WTC11 (cell line): Measurements from ENCODE around the gene EYA2. TPM values are rescaled to one million over a fixed set of nuclear protein-coding genes. Genes with fewer than 3 reads are reported as not detected.

Experiments used
- ATAC-seq: fragments of 200-7000 bp; cut with Tn5 transposase; 2 replicates; pipeline ENCODE4 v1.10.0; 2021; ENCODE audit warnings: mild to moderate bottlenecking, moderate library complexity
- CTCF ChIA-PET: fragments of 300-600 bp; sonication (Branson Sonifier 250); formaldehyde crosslinking; loops from one replicate; lab custom pipeline; 2021; ENCODE audit warnings: antibody characterized with exemption; lab: Charles Lee
- POLR2A ChIA-PET: fragments of 350-600 bp; sonication (Branson Sonifier 250); formaldehyde crosslinking; loops from one replicate; lab custom pipeline; 2021; ENCODE audit warnings: antibody characterized with exemption; lab: Charles Lee
- DNase-seq: peaks from one replicate; pipeline ENCODE4 v3.0.0; 2021; ENCODE audit warnings: low spot score
- H3K27ac Mint-ChIP-seq: 2 replicates; pipeline ENCODE4 v1.8.0; 2021; ENCODE audit warnings: mixed read lengths
- H3K27me3 Mint-ChIP-seq: 2 replicates; pipeline ENCODE4 v1.8.0; 2021; ENCODE audit warnings: low read depth, mild to moderate bottlenecking, moderate library complexity, mixed read lengths
- H3K36me3 Mint-ChIP-seq: 2 replicates; pipeline ENCODE4 v1.8.0; 2021; ENCODE audit warnings: mixed read lengths
- H3K4me1 Mint-ChIP-seq: 2 replicates; pipeline ENCODE4 v1.8.0; 2022; ENCODE audit warnings: mixed read lengths
- H3K4me3 Mint-ChIP-seq: 2 replicates; pipeline ENCODE4 v1.8.0; 2021; ENCODE audit warnings: mild to moderate bottlenecking, moderate library complexity, mixed read lengths
- H3K9me3 Mint-ChIP-seq: 2 replicates; pipeline ENCODE4 v1.8.0; 2021; ENCODE audit warnings: mixed read lengths
- CREB1 ChIP-seq: sonication (generic); formaldehyde crosslinking; IDR thresholded peaks from 2 replicates; pipeline ENCODE4 v1.8.0; 2023; ENCODE audit warnings: mild to moderate bottlenecking, missing genetic modification reagents
- ELF4 ChIP-seq: sonication (generic); formaldehyde crosslinking; IDR thresholded peaks from 2 replicates; pipeline ENCODE4 v1.8.1; 2022; ENCODE audit warnings: low read depth, mild to moderate bottlenecking, moderate library complexity, missing genetic modification reagents
- FOXK1 ChIP-seq: sonication (generic); formaldehyde crosslinking; IDR thresholded peaks from 2 replicates; pipeline ENCODE4 v1.8.0; 2022; ENCODE audit warnings: mild to moderate bottlenecking, moderate library complexity, missing genetic modification reagents
- GTF2I ChIP-seq: fragments of 250-450 bp; sonication (Bioruptor Pico); conservative IDR thresholded peaks from 2 replicates; pipeline ENCODE4 v1.4.0; 2021; ENCODE audit warnings: mild to moderate bottlenecking
- JAZF1 ChIP-seq: fragments of 250-450 bp; sonication (Bioruptor Pico); IDR thresholded peaks from 2 replicates; pipeline ENCODE4 v1.9.0; 2021; ENCODE audit warnings: moderate library complexity, mild to moderate bottlenecking, inconsistent platforms
- JUN ChIP-seq: sonication (generic); formaldehyde crosslinking; IDR thresholded peaks from 2 replicates; pipeline ENCODE4 v1.8.0; 2023; ENCODE audit warnings: mild to moderate bottlenecking, missing genetic modification reagents
- KAT7 ChIP-seq: sonication (generic); formaldehyde crosslinking; IDR thresholded peaks from 2 replicates; pipeline ENCODE4 v1.8.1; 2023; ENCODE audit warnings: missing genetic modification reagents, mild to moderate bottlenecking, borderline replicate concordance
- NFATC4 ChIP-seq: fragments of 250-450 bp; sonication (Bioruptor Pico); IDR thresholded peaks from 2 replicates; pipeline ENCODE4 v1.9.0; 2021; ENCODE audit warnings: mild to moderate bottlenecking
- NFYB ChIP-seq: sonication (generic); formaldehyde crosslinking; conservative IDR thresholded peaks from 2 replicates; pipeline ENCODE4 v1.8.0; 2022; ENCODE audit warnings: low read depth, missing genetic modification reagents
- OVOL2 ChIP-seq: fragments of 250-450 bp; sonication (Bioruptor Pico); IDR thresholded peaks from 2 replicates; pipeline ENCODE4 v1.9.0; 2021; ENCODE audit warnings: mild to moderate bottlenecking, borderline replicate concordance
- SOX15 ChIP-seq: fragments of 250-450 bp; sonication (Bioruptor Pico); IDR thresholded peaks from 2 replicates; pipeline ENCODE4 v1.9.0; 2021; ENCODE audit warnings: mild to moderate bottlenecking
- ZBTB21 ChIP-seq: sonication (generic); formaldehyde crosslinking; IDR thresholded peaks from 2 replicates; pipeline ENCODE4 v1.8.1; 2023; ENCODE audit warnings: mild to moderate bottlenecking, missing genetic modification reagents, borderline replicate concordance
- ZNF121 ChIP-seq: sonication (generic); formaldehyde crosslinking; IDR thresholded peaks from 2 replicates; pipeline ENCODE4 v1.8.0; 2023; ENCODE audit warnings: missing genetic modification reagents
- ZNF219 ChIP-seq: sonication (generic); formaldehyde crosslinking; IDR thresholded peaks from 2 replicates; pipeline ENCODE4 v1.8.0; 2023; ENCODE audit warnings: missing genetic modification reagents, mild to moderate bottlenecking, borderline replicate concordance
- ZNF232 ChIP-seq: sonication (generic); formaldehyde crosslinking; IDR thresholded peaks from 2 replicates; pipeline ENCODE4 v1.8.0; 2022; ENCODE audit warnings: mild to moderate bottlenecking, missing genetic modification reagents
- ZNF671 ChIP-seq: fragments of 250-450 bp; sonication (Bioruptor Pico); IDR thresholded peaks from 2 replicates; pipeline ENCODE4 v1.8.0; 2021; ENCODE audit warnings: mild to moderate bottlenecking
- total RNA-seq: library from RNA; stranded (reverse); gene quantifications from 3 replicates; pipeline ENCODE4 v1.2.3, GENCODE V29; 2021
- TF ChIP-seq, protein P1 (sequence below): sonication (generic); formaldehyde crosslinking; IDR thresholded peaks from 2 replicates; pipeline ENCODE4 v1.8.0; 2022; ENCODE audit warnings: mild to moderate bottlenecking, missing genetic modification reagents
- TF ChIP-seq, protein P2 (sequence below): sonication (generic); formaldehyde crosslinking; IDR thresholded peaks from 2 replicates; pipeline ENCODE4 v1.8.1; 2022; ENCODE audit warnings: low read depth, missing genetic modification reagents, borderline replicate concordance
- TF ChIP-seq, protein P3 (sequence below): fragments of 200-600 bp; IDR thresholded peaks from 2 replicates; pipeline ENCODE4 v1.8.0; 2022; ENCODE audit warnings: antibody characterized with exemption
- TF ChIP-seq, protein P4 (sequence below): sonication (generic); formaldehyde crosslinking; IDR thresholded peaks from 2 replicates; pipeline ENCODE4 v1.8.1; 2022; ENCODE audit warnings: low read depth, mild to moderate bottlenecking, moderate library complexity, missing genetic modification reagents, borderline replicate concordance
- TF ChIP-seq, protein P5 (sequence below): sonication (generic); formaldehyde crosslinking; conservative IDR thresholded peaks from 2 replicates; pipeline ENCODE4 v1.8.1; 2023; ENCODE audit warnings: mild to moderate bottlenecking, low read depth, missing genetic modification reagents, moderate library complexity
- TF ChIP-seq, protein P6 (sequence below): sonication (generic); formaldehyde crosslinking; IDR thresholded peaks from 2 replicates; pipeline ENCODE4 v1.8.0; 2023; ENCODE audit warnings: mild to moderate bottlenecking, missing genetic modification reagents

Gene EYA2
- total RNA-seq, 1 experiment from 2014 or later = 1.5 TPM

DNA sequence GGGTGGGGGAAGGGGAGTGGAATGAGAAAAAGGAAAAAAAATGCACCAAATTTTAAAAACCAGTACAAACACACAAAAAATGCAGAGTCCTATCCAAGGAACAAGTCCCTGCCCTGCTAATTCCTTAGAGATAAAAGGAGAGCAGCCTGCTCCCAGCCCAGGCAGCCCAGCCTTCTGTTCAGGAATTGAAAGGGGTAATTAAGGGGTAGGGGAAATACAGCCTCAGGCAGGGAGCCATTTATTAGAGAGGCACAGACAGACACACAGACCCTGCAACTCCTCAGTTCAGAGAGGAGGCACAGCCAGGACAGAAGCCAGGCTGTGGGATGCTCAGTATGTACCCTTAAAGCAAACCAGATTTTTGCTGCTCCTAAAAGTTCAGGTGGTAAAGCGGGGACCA is 137.2 kb downstream of the EYA2 start (continued):
- TF ChIP-seq, protein P1, sequence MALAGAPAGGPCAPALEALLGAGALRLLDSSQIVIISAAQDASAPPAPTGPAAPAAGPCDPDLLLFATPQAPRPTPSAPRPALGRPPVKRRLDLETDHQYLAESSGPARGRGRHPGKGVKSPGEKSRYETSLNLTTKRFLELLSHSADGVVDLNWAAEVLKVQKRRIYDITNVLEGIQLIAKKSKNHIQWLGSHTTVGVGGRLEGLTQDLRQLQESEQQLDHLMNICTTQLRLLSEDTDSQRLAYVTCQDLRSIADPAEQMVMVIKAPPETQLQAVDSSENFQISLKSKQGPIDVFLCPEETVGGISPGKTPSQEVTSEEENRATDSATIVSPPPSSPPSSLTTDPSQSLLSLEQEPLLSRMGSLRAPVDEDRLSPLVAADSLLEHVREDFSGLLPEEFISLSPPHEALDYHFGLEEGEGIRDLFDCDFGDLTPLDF (CRISPR knock-in tag) = no peak
- TF ChIP-seq ZNF232 (CRISPR knock-in tag) (no peak), ELF4 (CRISPR knock-in tag) (no peak)
- TF ChIP-seq, protein P2, sequence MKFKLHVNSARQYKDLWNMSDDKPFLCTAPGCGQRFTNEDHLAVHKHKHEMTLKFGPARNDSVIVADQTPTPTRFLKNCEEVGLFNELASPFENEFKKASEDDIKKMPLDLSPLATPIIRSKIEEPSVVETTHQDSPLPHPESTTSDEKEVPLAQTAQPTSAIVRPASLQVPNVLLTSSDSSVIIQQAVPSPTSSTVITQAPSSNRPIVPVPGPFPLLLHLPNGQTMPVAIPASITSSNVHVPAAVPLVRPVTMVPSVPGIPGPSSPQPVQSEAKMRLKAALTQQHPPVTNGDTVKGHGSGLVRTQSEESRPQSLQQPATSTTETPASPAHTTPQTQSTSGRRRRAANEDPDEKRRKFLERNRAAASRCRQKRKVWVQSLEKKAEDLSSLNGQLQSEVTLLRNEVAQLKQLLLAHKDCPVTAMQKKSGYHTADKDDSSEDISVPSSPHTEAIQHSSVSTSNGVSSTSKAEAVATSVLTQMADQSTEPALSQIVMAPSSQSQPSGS (CRISPR knock-in tag) = no peak
- TF ChIP-seq, all 79 proteins: peak for 0

DNA sequence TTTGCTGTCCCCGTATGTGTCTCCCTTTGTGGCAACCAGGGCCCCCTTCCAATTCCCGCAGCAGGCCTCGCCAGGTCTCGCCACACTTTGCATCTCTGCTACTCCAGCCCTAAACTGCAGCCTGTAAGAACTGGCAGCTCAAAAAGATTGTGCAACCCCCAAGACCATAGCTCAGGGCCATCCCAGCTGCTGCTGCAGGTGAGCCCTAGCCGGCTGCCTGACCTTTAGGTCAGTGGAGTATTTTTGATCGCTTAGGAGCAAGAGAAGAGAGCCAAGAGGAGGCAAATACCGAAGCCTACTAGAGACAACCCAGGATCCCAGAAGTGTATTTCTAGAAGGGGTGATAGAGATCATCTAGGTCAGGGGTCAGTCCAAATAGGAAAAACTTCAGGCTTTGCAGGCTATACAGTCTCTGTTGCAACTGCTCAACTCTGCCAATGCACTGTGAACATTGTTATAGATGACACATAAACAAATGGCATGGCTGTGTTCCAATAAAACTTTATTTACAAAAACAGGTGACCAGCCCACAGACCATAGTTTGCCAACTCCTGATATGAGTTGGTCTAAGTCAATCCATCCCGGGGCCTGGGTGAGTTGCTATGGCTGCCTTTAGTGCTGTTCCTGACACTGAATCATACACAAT is 138.4 kb downstream of the EYA2 start:
- Mint-ChIP-seq H3K4me1 (no peaks in the 10 kb centered on the region), H3K27me3 (no peaks in the 10 kb centered on the region), H3K9me3 (peaks cover 14% of the 10 kb centered on the region), H3K36me3 (no peaks in the 10 kb centered on the region), H3K4me3 (no peak overlapping the region), H3K27ac (no peak overlapping the region)
- ATAC-seq (no peak), DNase-seq (no peak)
- TF ChIP-seq CREB1 (CRISPR knock-in tag) = no peak
- no peak for TF ChIP-seq NFATC4 (CRISPR knock-in tag)
- no peak for TF ChIP-seq ZBTB21 (CRISPR knock-in tag)
- no peak for TF ChIP-seq FOXK1 (CRISPR knock-in tag)
- TF ChIP-seq JUN (CRISPR knock-in tag) = no peak
- TF ChIP-seq, protein P3, sequence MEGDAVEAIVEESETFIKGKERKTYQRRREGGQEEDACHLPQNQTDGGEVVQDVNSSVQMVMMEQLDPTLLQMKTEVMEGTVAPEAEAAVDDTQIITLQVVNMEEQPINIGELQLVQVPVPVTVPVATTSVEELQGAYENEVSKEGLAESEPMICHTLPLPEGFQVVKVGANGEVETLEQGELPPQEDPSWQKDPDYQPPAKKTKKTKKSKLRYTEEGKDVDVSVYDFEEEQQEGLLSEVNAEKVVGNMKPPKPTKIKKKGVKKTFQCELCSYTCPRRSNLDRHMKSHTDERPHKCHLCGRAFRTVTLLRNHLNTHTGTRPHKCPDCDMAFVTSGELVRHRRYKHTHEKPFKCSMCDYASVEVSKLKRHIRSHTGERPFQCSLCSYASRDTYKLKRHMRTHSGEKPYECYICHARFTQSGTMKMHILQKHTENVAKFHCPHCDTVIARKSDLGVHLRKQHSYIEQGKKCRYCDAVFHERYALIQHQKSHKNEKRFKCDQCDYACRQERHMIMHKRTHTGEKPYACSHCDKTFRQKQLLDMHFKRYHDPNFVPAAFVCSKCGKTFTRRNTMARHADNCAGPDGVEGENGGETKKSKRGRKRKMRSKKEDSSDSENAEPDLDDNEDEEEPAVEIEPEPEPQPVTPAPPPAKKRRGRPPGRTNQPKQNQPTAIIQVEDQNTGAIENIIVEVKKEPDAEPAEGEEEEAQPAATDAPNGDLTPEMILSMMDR = no peak
- no peak for TF ChIP-seq ZNF671
- TF ChIP-seq ZNF219 = no peak
- TF ChIP-seq, protein P4, sequence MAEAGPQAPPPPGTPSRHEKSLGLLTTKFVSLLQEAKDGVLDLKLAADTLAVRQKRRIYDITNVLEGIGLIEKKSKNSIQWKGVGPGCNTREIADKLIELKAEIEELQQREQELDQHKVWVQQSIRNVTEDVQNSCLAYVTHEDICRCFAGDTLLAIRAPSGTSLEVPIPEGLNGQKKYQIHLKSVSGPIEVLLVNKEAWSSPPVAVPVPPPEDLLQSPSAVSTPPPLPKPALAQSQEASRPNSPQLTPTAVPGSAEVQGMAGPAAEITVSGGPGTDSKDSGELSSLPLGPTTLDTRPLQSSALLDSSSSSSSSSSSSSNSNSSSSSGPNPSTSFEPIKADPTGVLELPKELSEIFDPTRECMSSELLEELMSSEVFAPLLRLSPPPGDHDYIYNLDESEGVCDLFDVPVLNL (CRISPR knock-in tag) = no peak
- no peak for TF ChIP-seq GTF2I (CRISPR knock-in tag)
- no peak for TF ChIP-seq OVOL2 (CRISPR knock-in tag)
- TF ChIP-seq KAT7 = no peak
- TF ChIP-seq NFYB (CRISPR knock-in tag) = no peak
- TF ChIP-seq SOX15 (CRISPR knock-in tag) = no peak
- TF ChIP-seq, protein P5, sequence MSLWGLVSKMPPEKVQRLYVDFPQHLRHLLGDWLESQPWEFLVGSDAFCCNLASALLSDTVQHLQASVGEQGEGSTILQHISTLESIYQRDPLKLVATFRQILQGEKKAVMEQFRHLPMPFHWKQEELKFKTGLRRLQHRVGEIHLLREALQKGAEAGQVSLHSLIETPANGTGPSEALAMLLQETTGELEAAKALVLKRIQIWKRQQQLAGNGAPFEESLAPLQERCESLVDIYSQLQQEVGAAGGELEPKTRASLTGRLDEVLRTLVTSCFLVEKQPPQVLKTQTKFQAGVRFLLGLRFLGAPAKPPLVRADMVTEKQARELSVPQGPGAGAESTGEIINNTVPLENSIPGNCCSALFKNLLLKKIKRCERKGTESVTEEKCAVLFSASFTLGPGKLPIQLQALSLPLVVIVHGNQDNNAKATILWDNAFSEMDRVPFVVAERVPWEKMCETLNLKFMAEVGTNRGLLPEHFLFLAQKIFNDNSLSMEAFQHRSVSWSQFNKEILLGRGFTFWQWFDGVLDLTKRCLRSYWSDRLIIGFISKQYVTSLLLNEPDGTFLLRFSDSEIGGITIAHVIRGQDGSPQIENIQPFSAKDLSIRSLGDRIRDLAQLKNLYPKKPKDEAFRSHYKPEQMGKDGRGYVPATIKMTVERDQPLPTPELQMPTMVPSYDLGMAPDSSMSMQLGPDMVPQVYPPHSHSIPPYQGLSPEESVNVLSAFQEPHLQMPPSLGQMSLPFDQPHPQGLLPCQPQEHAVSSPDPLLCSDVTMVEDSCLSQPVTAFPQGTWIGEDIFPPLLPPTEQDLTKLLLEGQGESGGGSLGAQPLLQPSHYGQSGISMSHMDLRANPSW = no peak
- TF ChIP-seq ELF4 (CRISPR knock-in tag) = no peak
- TF ChIP-seq ZNF121 (CRISPR knock-in tag) = no peak
- TF ChIP-seq, protein P6, sequence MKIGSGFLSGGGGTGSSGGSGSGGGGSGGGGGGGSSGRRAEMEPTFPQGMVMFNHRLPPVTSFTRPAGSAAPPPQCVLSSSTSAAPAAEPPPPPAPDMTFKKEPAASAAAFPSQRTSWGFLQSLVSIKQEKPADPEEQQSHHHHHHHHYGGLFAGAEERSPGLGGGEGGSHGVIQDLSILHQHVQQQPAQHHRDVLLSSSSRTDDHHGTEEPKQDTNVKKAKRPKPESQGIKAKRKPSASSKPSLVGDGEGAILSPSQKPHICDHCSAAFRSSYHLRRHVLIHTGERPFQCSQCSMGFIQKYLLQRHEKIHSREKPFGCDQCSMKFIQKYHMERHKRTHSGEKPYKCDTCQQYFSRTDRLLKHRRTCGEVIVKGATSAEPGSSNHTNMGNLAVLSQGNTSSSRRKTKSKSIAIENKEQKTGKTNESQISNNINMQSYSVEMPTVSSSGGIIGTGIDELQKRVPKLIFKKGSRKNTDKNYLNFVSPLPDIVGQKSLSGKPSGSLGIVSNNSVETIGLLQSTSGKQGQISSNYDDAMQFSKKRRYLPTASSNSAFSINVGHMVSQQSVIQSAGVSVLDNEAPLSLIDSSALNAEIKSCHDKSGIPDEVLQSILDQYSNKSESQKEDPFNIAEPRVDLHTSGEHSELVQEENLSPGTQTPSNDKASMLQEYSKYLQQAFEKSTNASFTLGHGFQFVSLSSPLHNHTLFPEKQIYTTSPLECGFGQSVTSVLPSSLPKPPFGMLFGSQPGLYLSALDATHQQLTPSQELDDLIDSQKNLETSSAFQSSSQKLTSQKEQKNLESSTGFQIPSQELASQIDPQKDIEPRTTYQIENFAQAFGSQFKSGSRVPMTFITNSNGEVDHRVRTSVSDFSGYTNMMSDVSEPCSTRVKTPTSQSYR = no peak
- no peak for TF ChIP-seq JAZF1 (CRISPR knock-in tag)
- ChIA-PET CTCF (no interaction called here), POLR2A (no interaction called here)
